NCI-H2227 treated with DMSO at 0.1 percent for 48 hours (cell line): Measurements from ENCODE around the gene RNF112.
A peak's percentile ranks its signal among the peaks of the same experiment; 100 is the strongest.
"Not testable (repeated sequence)": the region's sequence is repeated elsewhere in the genome, so short reads cannot be mapped to it uniquely, and the experiment has no call there.

Source experiments
- DNase-seq: peaks from one replicate; lab custom pipeline; 2025; lab: John Stamatoyannopoulos, UW

Gene RNF112

GRCh38 chr17:19414396-19415280 is 3.6 kb downstream of the RNF112 start:
- DNase-seq: no peak

GRCh38 chr17:19415311-19415710 is 4.3 kb downstream of the RNF112 start:
- DNase-seq: no peak

GRCh38 chr17:19415806-19416775 is 5.1 kb downstream of the RNF112 start:
- DNase-seq: no peak

- no peak for DNase-seq
Observed at GRCh38 chr17:19417611-19418010, 6.6 kb downstream of the RNF112 start.

GRCh38 chr17:19418251-19418992 is 7.4 kb downstream of the RNF112 start:
- no peak for DNase-seq

GRCh38 chr17:19421219-19421618 is 10.2 kb downstream of the RNF112 start:
- no peak for DNase-seq

- DNase-seq: no peak
Observed at GRCh38 chr17:19421926-19422325, 10.9 kb downstream of the RNF112 start.

GRCh38 chr17:19424934-19425868 is 14.2 kb downstream of the RNF112 start:
- no peak for DNase-seq

- no peak for DNase-seq
Observed at GRCh38 chr17:19426631-19427030, 15.6 kb downstream of the RNF112 start.

- DNase-seq: no peak
Observed at GRCh38 chr17:19431691-19432090, 20.7 kb downstream of the RNF112 start.

GRCh38 chr17:19433255-19433654 is 22.2 kb downstream of the RNF112 start:
- DNase-seq: no peak

- no peak for DNase-seq
Observed at GRCh38 chr17:19433727-19434340, 22.8 kb downstream of the RNF112 start.

- DNase-seq: no peak
Observed at GRCh38 chr17:19440421-19440820, 29.4 kb downstream of the RNF112 start.

GRCh38 chr17:19441288-19441687 is 30.3 kb downstream of the RNF112 start:
- DNase-seq: not testable (repeated sequence)

- no peak for DNase-seq
Observed at GRCh38 chr17:19442731-19443130, 31.7 kb downstream of the RNF112 start.

- no peak for DNase-seq
Observed at GRCh38 chr17:19443148-19443547, 32.1 kb downstream of the RNF112 start.

GRCh38 chr17:19445105-19445504 is 34.1 kb downstream of the RNF112 start:
- no peak for DNase-seq

- DNase-seq: not testable (repeated sequence)
Observed at GRCh38 chr17:19446577-19446976, 35.5 kb downstream of the RNF112 start.

GRCh38 chr17:19447085-19447583 is 36.1 kb downstream of the RNF112 start:
- DNase-seq: peak; percentile 69
